ENCODE measurements around the gene DAPK1.

DNA sequence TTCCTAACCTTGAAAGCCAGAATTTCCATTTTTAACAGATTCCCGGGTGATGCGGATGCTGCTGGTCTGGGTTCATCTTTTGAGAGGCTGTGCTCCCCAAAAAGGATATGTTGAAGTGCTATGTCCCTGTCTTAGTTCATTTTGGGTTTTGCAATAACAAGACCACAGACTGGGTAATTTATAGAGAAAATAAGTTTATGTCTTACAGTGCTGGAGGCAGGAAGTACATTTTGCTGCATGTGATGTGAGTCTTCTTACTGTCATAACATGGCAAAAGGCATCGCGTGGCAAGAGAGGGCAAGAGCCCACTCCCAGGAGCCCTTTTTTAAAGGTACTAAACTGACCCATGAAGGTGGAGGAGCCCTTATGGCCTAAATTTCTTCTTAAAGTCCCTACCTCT, 114.1 kb downstream of the DAPK1 start:
- TF ChIP-seq EP300 (IDR thresholded peaks at IDR 0.05) (no peak), CTCF (IDR thresholded peaks at IDR 0.05) (no peak), POLR2A (IDR thresholded peaks at IDR 0.05) (no peak), POLR2AphosphoS5 (IDR thresholded peaks at IDR 0.05) (no peak)

Measured in stomach (tissue), 4 donors.